SW 1271 (cell line): ENCODE measurements around the gene LLPH.
"Not testable (repeated sequence)": the region's sequence is repeated elsewhere in the genome, so short reads cannot be mapped to it uniquely, and the experiment has no call there.

Source experiments
- DNase-seq, 2 experiments: peaks; one replicate each; lab custom pipeline; 2025; lab: John Stamatoyannopoulos, UW

LLPH gene

GRCh38 chr12:66130267-66131066 is at the start of gene LLPH:
TSS of gene LLPH (minus strand) at chr12:66130750. CDS start at chr12:66129106, 1,644 bp downstream.
- peak; percentile 84 to 94 for DNase-seq

GRCh38 chr12:66176105-66176900 is 45.8 kb upstream of the LLPH start:
- DNase-seq: no peak

- DNase-seq: not testable (repeated sequence)
Measured at GRCh38 chr12:66174391-66175325, 44.1 kb upstream of the LLPH start.

GRCh38 chr12:66170606-66171005 is 40.1 kb upstream of the LLPH start:
- no peak for DNase-seq

- DNase-seq: peak; percentile 82 to 91
Measured at GRCh38 chr12:66169221-66170170, 38.9 kb upstream of the LLPH start, which contains the start of gene TMBIM4. TSS of gene TMBIM4 (minus strand) at chr12:66169996. CDS start at chr12:66169951, 45 bp downstream.

- DNase-seq: no peak
Measured at GRCh38 chr12:66168410-66168809, 37.9 kb upstream of the LLPH start.

GRCh38 chr12:66166561-66166960 is 36.0 kb upstream of the LLPH start:
- no peak for DNase-seq

GRCh38 chr12:66165141-66165540 is 34.6 kb upstream of the LLPH start:
- DNase-seq: no peak

GRCh38 chr12:66164349-66164821 is 33.8 kb upstream of the LLPH start:
- no peak for DNase-seq

GRCh38 chr12:66163289-66163688 is 32.7 kb upstream of the LLPH start:
- DNase-seq: no peak

- no peak for DNase-seq
Measured at GRCh38 chr12:66162701-66163100, 32.2 kb upstream of the LLPH start.

- DNase-seq: no peak
Measured at GRCh38 chr12:66160704-66161103, 30.2 kb upstream of the LLPH start.

GRCh38 chr12:66159123-66159522 is 28.6 kb upstream of the LLPH start:
- no peak for DNase-seq

- no peak for DNase-seq
Measured at GRCh38 chr12:66156654-66157053, 26.1 kb upstream of the LLPH start.

- no peak for DNase-seq
Measured at GRCh38 chr12:66154776-66155175, 24.2 kb upstream of the LLPH start.

GRCh38 chr12:66152732-66153131 is 22.2 kb upstream of the LLPH start:
- DNase-seq: no peak

GRCh38 chr12:66149702-66150398 is 19.3 kb upstream of the LLPH start:
- DNase-seq: no peak

- peak; percentile 48 to 87 for DNase-seq
Measured at GRCh38 chr12:66144791-66145754, 14.5 kb upstream of the LLPH start.

GRCh38 chr12:66143868-66144267 is 13.3 kb upstream of the LLPH start:
- DNase-seq: no peak
